Mammary epithelial cell (primary cell): Measurements from ENCODE around the gene PRDM8.

Experiments used
- EZH2 ChIP-seq: IDR thresholded peaks from 2 replicates; pipeline ENCODE4 v1.6.1; 2012; ENCODE audit warnings: low read length, inconsistent platforms, borderline replicate concordance
- TF ChIP-seq, protein P1 (sequence below), 2 donors: IDR thresholded peaks in 1 of 2; conservative IDR thresholded peaks in 1 of 2; 2 replicates each; pipeline ENCODE4 v1.5.1; 2011 to 2012; ENCODE audit warnings: inconsistent platforms in 2 of 2, low read length in 2 of 2, mild to moderate bottlenecking in 2 of 2, control low read depth in 1 of 2, low read depth in 1 of 2; ENCODE audit not compliant: insufficient read depth in 1 of 2; ENCODE audit errors: extremely low read depth in 1 of 2

DNA sequence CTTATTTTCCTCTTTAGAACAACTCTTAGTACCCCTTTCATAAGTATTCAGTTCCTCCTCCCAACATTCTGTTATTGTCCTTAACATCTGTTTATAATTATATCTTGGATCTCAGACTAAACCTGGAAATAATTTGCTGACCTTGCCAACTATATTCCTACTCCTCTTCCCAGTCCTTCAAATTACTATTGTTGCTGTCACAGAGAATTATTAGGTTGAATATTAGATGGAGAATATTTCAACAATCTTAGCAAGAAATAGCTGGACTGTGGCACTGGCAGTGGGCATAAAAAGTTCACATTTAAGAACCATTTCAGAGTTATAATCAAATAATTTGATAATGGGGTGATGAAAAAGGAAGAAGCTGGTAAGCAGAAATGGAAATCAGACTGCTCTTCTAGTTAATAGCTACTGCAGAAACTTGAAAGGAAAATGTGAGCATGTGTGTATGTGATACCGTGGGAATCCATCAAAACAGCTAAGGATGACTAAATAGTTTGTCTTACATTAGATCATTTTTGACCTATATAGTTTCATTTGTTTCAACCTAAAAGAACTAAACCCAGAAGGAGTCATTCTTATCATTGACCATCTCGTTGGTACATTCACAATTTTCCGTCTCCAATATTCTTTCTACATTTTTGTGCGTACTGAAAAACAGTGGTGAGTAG lies 43.3 kb upstream of the PRDM8 start:
- TF ChIP-seq, protein P1, sequence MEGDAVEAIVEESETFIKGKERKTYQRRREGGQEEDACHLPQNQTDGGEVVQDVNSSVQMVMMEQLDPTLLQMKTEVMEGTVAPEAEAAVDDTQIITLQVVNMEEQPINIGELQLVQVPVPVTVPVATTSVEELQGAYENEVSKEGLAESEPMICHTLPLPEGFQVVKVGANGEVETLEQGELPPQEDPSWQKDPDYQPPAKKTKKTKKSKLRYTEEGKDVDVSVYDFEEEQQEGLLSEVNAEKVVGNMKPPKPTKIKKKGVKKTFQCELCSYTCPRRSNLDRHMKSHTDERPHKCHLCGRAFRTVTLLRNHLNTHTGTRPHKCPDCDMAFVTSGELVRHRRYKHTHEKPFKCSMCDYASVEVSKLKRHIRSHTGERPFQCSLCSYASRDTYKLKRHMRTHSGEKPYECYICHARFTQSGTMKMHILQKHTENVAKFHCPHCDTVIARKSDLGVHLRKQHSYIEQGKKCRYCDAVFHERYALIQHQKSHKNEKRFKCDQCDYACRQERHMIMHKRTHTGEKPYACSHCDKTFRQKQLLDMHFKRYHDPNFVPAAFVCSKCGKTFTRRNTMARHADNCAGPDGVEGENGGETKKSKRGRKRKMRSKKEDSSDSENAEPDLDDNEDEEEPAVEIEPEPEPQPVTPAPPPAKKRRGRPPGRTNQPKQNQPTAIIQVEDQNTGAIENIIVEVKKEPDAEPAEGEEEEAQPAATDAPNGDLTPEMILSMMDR (conservative IDR thresholded peaks at IDR 0.05 in 1 of 2, IDR thresholded peaks at IDR 0.05 in 1 of 2; ENCODE audit: extremely low read depth in 1 of 2, insufficient read depth in 1 of 2, low read depth in 1 of 2, low read length in 2 of 2): no peak
- no peak for TF ChIP-seq EZH2
